Measurements from ENCODE around the gene ROBO1.

The ROBO1 gene

DNA sequence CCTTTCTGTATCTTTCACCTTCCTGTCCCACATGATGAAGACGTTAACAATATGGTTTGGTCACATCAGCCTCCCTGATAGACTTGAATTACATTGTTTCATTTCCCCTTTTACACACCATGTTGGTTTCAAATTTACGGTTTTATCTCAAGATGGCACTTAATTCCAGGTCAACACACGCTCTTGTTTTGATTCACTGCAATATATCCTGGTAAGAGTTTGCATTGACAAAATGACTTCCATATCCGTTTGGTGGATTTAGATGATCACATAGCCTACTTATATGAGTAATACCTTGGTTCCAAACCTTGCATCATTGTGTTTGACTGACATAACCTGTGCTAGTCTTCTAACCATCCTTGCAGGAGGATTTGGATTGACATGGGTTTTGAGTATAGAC, 499.4 kb downstream of the ROBO1 start:
- H3K9ac ChIP-seq (ENCODE audit: low read length), result no peak overlapping the region
- no peak overlapping the region for H3K4me2 ChIP-seq (ENCODE audit: low read depth, low read length)
- no peaks in the 10 kb centered on the region for H3K79me2 ChIP-seq (ENCODE audit: low read length)
- H3K9me3 ChIP-seq (replicated peaks; ENCODE audit: insufficient read depth, low read length), result no peaks in the 10 kb centered on the region
- DNase-seq, result no peak
- H3K36me3 ChIP-seq (replicated peaks; ENCODE audit: insufficient read depth, low read length), result no peaks in the 10 kb centered on the region
- H3K27me3 ChIP-seq (replicated peaks; ENCODE audit: insufficient read depth, low read length), result no peaks in the 10 kb centered on the region
- no peak overlapping the region for H2AFZ ChIP-seq (ENCODE audit: low read length)
- no peak overlapping the region for H3K27ac ChIP-seq (ENCODE audit: low read length)
- no peak overlapping the region for H3K4me3 ChIP-seq (ENCODE audit: low read length)
- TF ChIP-seq EZH2 (optimal IDR thresholded peaks at IDR 0.05; ENCODE audit: low read depth, low read length) (no peak), EZH2phosphoT487 (IDR thresholded peaks at IDR 0.05; ENCODE audit: low read length) (no peak)
- TF ChIP-seq, protein P1, sequence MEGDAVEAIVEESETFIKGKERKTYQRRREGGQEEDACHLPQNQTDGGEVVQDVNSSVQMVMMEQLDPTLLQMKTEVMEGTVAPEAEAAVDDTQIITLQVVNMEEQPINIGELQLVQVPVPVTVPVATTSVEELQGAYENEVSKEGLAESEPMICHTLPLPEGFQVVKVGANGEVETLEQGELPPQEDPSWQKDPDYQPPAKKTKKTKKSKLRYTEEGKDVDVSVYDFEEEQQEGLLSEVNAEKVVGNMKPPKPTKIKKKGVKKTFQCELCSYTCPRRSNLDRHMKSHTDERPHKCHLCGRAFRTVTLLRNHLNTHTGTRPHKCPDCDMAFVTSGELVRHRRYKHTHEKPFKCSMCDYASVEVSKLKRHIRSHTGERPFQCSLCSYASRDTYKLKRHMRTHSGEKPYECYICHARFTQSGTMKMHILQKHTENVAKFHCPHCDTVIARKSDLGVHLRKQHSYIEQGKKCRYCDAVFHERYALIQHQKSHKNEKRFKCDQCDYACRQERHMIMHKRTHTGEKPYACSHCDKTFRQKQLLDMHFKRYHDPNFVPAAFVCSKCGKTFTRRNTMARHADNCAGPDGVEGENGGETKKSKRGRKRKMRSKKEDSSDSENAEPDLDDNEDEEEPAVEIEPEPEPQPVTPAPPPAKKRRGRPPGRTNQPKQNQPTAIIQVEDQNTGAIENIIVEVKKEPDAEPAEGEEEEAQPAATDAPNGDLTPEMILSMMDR (IDR thresholded peaks at IDR 0.05; ENCODE audit: low read length), result no peak
- no peaks in the 10 kb centered on the region for H4K20me1 ChIP-seq (ENCODE audit: insufficient read depth, low read length)
- no peaks in the 10 kb centered on the region for H3K4me1 ChIP-seq (ENCODE audit: low read length)
- no peaks in the 10 kb centered on the region for H3K9me2 ChIP-seq (replicated peaks; ENCODE audit: insufficient read depth, low read length)
- no peaks in the 10 kb centered on the region for H3F3A ChIP-seq (ENCODE audit: insufficient read depth, low read length)

DNA sequence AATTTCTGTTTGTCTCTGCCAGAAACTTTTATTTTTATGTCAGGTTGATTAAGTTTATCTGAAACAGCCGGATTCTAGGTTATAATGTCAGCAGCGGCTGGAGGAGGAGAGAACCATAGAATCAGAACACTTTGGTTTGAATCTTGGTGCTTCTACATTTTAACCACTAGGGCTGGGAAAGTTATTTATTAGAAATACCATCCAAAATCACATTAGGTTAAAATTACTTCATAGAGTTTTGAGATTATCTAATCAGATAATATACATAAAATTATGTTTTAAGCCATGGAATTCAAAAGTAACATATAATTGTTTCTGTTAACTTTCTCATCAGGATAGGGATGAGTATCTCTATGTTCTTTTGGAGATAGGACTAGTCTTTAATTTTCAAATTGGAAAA, 502.9 kb downstream of the ROBO1 start:
- TF ChIP-seq EZH2phosphoT487 (IDR thresholded peaks at IDR 0.05; ENCODE audit: low read length) (no peak), EZH2 (optimal IDR thresholded peaks at IDR 0.05; ENCODE audit: low read depth, low read length) (no peak)
- TF ChIP-seq, protein P1 (IDR thresholded peaks at IDR 0.05; ENCODE audit: low read length), result no peak
- no peak overlapping the region for H3K9ac ChIP-seq (ENCODE audit: low read length)
- no peaks in the 10 kb centered on the region for H3K9me2 ChIP-seq (replicated peaks; ENCODE audit: insufficient read depth, low read length)
- no peak for DNase-seq
- no peak overlapping the region for H3K4me3 ChIP-seq (ENCODE audit: low read length)
- H3K36me3 ChIP-seq (replicated peaks; ENCODE audit: insufficient read depth, low read length), result no peaks in the 10 kb centered on the region
- H2AFZ ChIP-seq (ENCODE audit: low read length), result no peak overlapping the region
- no peaks in the 10 kb centered on the region for H3K9me3 ChIP-seq (replicated peaks; ENCODE audit: insufficient read depth, low read length)
- H4K20me1 ChIP-seq (ENCODE audit: insufficient read depth, low read length), result no peaks in the 10 kb centered on the region
- no peaks in the 10 kb centered on the region for H3K27me3 ChIP-seq (replicated peaks; ENCODE audit: insufficient read depth, low read length)
- H3K4me2 ChIP-seq (ENCODE audit: low read depth, low read length), result no peak overlapping the region
- H3F3A ChIP-seq (ENCODE audit: insufficient read depth, low read length), result no peaks in the 10 kb centered on the region
- no peak overlapping the region for H3K27ac ChIP-seq (ENCODE audit: low read length)
- H3K4me1 ChIP-seq (ENCODE audit: low read length), result no peaks in the 10 kb centered on the region
- H3K79me2 ChIP-seq (ENCODE audit: low read length), result no peaks in the 10 kb centered on the region

DNA sequence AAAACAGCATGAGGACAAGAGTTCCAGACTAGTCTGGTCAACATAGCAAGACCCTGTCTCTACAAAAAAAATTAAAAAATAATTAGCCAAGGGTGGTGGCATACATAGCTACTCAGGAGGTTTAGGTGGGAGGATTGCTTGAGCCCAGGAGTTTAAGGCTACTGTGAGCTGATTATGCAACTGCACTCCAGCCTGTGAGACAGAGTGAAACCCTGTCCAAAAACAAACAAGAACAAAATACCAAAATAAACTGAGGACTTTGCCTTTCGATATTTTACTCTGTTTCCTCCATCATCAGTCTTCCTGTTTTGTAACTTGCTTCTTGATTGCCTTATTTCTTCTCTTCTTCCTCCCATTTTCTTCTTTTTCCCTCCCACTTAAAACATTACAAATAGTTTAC, 504.4 kb downstream of the ROBO1 start:
- Histone ChIP-seq H3K9me2 (replicated peaks; ENCODE audit: insufficient read depth, low read length) (no peaks in the 10 kb centered on the region), H3K4me3 (ENCODE audit: low read length) (no peak overlapping the region), H3F3A (ENCODE audit: insufficient read depth, low read length) (no peaks in the 10 kb centered on the region), H2AFZ (ENCODE audit: low read length) (no peak overlapping the region), H4K20me1 (ENCODE audit: insufficient read depth, low read length) (no peaks in the 10 kb centered on the region), H3K27ac (ENCODE audit: low read length) (no peak overlapping the region), H3K79me2 (ENCODE audit: low read length) (no peaks in the 10 kb centered on the region), H3K4me1 (ENCODE audit: low read length) (no peaks in the 10 kb centered on the region), H3K27me3 (replicated peaks; ENCODE audit: insufficient read depth, low read length) (no peaks in the 10 kb centered on the region), H3K9me3 (replicated peaks; ENCODE audit: insufficient read depth, low read length) (no peaks in the 10 kb centered on the region), H3K36me3 (replicated peaks; ENCODE audit: insufficient read depth, low read length) (no peaks in the 10 kb centered on the region), H3K4me2 (ENCODE audit: low read depth, low read length) (no peak overlapping the region), H3K9ac (ENCODE audit: low read length) (no peak overlapping the region)
- DNase-seq, result no peak
- TF ChIP-seq EZH2phosphoT487 (IDR thresholded peaks at IDR 0.05; ENCODE audit: low read length) (no peak), EZH2 (optimal IDR thresholded peaks at IDR 0.05; ENCODE audit: low read depth, low read length) (no peak)
- TF ChIP-seq, protein P1 (IDR thresholded peaks at IDR 0.05; ENCODE audit: low read length), result no peak

All from MM.1S (cell line).